UCSD-AML1 (cell line): ENCODE data around the gene PLCB4.
"Not testable (repeated sequence)": the region's sequence is repeated elsewhere in the genome, so short reads cannot be mapped to it uniquely, and the experiment has no call there.

Experiments
- DNase-seq: peaks from one replicate; lab custom pipeline; 2025; ENCODE audit not compliant: unreplicated experiment; lab: John Stamatoyannopoulos, UW

Gene PLCB4

DNA sequence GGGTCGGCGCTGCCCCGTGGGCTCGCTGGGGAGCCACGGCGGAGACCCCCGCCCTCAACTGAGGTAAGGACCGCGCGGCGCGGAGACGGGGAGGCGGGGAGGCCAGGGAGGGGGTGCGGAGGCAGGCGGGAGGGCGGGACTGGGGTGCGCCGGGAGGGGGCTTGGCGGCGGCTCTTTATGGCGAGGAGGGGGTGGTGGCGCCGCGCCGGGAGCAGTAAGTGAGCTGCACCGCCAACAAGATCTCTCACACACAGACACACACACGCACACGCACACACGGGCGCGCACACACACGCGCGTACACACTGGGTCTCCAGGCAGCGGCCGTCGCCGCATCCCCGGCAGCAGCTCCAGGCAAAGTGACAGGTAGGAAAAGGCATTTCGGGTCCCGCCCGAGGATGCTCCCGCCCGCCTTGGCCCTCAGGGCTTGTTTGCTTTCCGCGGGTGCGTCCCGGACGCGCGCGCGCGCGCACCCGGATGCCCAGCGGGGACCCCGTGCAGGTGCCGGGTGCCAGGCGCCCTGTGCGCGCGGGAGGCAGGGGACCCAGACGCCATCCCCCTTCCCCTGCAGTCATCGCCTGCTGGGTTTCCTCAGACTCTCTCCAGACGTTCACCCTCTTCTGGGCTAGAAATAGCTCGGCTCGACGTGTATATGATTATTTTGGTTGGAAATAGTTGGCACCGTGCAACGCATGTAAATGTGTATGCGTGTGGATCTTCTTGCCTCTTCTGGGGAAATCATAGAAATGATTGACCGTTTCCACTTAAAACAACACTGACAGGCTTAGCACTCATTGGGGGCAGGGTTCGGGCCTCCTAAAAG lies at the start of gene PLCB4:
TSS of gene PLCB4 (plus strand) at position 247 of the 823 bp plus-strand sequence. CDS start 238,728 bp downstream, outside the sequence.
- DNase-seq: peak; percentile 86

DNA sequence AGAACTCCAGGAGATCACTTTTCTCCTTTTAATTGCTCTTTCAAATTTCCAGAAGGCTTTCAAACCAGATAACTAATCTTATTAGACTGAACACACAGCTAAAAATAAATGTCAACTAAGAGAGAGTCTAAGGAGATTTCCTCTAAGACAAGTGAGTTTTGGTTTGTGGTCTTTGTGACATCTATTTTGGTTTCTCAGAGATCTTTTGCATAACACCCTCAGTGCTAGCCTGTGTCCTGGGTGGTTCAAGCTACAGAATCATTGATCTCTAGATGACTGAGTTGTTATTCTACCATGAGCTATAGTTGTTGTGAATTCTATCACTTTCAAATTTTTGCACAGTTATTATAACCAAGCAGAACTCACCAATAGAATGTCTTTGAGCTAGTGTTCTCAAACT lies 49.1 kb upstream of the PLCB4 start:
- no peak for DNase-seq

DNA sequence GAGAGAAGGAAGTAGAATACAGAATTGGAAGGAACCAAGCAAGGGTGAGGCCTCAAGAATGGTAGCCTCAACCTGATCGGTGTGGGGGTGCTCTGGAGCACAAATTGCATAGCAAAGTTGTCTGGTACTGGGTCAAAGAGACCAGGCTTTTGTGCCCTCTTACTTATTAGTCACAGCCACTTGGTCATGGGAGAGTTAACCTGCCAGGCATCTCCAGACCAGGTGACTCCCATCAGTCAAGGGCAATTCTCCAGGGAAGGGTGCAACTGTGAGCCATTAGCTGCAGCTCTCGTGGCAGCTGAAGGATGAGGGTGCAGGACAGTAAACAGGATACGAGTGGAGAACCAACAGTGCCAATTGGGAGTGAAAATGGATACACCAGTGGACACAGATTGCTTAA lies 47.7 kb upstream of the PLCB4 start:
- no peak for DNase-seq

DNA sequence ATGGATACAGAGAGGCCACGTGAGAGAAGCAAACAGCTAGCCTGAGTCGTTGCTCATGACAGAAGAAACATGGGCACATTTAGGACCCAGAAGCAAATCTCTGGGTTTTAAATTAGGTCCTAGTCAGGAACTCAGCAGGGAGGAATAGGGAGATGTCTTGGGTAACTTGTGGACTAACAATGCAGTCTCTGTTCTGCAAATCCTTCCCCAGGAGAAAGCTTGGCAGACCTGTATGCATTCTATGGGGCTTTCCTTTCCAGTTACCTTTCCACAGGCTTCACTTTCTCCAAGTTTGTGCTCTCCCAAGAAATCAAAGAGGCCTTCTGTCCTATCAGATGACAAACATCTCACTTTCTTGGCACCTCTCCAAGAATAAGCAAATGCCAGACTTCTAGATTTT lies 47.2 kb upstream of the PLCB4 start:
- no peak for DNase-seq

DNA sequence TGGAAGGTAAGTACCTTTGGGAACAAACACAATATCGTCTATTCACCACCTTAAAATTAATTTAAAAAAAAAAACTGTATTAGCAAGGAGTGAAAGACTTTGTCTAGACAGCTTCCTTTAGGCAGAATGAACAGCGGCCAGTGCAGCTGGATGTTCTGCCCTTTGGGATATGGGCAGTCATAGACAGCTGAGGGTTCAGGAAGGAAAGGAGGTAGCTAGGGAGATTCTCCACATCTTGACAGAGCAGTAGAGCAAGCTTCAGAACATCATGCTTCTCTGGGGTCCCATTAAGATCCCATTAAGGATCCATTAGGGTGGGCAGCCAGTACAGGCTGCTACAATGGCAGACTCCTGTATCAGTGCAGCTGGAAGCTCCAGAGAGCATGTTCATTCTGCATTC lies 46.5 kb upstream of the PLCB4 start:
- no peak for DNase-seq

DNA sequence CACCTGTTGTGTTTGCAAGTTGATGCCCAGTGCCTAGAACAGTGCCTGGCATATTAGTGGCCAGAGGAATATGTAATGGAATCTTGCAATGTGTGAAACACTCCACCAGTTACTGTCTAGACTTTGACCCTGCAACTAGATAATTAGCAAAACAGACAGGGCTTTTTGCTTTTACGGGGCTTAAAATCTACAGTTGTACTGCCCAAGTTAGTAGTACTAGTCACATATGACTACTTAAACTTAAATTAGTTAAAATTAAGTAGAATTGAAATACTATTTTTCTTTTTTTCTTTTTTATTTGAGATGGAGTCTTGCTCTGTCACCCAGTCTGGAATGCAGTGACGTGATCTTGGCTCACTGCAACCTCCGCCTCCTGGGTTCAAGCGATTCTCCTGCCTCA lies 44.3 kb upstream of the PLCB4 start:
- DNase-seq: no peak

DNA sequence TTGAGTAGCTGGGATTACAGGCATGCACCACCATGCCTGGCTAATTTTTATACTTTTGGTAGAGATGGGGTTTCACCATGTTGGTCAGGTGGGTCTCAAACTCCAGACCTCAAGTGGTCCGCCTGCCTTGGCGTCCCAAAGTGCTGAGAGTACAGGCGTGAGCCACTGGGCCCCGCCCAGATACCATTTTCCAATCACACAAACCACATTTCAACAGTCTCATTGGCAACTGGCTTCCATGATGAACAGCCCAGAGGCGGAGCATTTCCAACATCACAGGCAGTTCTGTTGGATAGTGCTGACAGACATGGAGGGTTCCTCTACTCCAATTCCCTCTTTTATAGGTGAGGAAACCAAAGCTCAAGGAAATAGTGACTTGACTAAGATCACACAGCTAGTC lies 43.9 kb upstream of the PLCB4 start:
- no peak for DNase-seq

DNA sequence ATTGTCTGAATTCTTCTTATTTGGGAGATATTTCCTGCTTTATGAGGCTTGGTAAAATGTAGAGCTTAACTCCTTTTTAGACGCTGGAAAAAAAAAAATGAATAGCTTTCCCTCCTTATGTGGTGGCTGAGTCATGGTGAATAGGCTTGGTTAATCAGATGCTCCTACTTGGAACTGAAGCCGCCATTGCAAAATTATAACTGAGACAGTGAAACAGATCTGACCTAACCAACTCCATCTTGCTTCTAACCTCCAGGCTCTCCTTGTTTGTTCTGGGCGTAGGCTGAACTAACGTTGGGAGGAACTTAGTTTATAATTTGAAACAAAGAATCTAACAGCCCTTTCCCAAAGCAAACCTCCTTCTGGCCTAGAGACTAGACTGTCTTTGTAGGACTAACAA lies 43.2 kb upstream of the PLCB4 start:
- DNase-seq: no peak

DNA sequence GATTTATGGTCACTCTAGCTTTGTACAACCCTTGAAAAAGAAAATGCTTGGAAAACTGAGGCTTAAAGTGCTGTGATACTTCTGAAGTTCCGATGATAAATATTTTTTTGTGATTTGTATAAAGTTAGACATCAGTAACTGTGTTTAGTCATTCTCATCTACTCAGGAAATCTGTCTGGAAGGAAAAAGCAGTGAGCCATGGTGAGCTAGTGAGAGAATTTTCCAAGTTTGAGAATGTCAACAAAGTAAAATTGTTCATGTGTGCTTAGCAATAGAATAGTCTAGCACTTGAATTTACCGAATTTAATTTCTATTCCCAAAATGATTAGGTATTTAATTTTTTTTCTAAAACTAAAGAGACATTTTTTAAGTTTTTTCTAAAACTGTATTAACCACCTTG lies 41.3 kb upstream of the PLCB4 start:
- DNase-seq: no peak

DNA sequence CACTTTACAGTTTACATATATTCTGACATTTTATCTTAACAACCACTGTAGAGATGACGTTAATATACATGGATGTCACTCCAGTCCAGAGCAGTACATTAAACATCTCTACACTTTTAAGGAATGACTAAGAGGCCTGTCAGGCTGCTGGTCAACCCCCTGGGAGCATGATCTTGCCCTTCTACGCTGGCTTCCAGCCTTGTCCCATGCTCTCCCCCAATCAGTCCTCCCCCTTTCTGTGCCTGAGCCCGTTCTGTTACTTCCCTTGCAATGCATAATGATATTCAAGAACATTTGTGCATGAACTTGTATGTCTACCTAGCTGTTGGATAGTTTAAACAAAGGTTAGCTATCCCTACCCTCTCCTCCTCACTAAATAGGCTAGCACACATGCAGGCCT lies 40.5 kb upstream of the PLCB4 start:
- no peak for DNase-seq

DNA sequence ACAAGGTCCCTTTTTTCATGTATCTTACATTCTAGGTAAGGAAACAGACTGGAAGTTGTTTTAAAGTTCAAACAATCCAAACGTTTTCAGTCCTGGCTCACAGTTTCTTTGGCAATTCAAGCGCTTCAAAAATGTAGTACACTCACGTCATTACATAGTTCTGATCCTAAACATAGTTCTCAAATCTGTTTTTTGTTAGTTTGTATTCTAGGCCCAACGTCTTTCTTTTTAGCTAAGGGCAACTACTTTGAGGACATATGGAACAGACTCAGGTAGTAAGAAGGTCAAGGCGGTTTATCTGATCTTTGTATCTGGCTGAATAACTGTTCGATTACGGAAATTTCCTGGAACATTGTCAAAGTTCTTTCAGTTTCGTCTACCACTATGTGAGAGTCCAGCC lies 36.9 kb upstream of the PLCB4 start:
- DNase-seq: no peak

DNA sequence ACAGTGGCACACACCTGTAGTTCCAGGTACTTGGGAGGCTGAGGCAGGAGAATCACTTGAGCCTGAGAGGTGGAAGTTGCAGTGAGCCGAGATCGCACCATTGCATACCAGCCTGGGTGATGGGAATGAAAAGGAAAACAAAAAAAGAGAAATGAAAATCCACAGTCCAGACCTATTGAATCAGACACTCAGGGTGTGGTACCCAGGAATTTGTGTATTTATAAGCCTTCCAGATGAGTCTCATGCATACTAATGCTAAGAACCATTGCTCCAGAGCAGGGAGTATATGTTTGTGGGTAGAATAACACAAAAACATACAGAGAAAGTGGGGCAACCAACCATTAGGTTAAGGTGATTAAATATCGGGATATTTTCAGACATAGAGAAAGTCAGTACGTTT lies 36.1 kb upstream of the PLCB4 start:
- no peak for DNase-seq

DNA sequence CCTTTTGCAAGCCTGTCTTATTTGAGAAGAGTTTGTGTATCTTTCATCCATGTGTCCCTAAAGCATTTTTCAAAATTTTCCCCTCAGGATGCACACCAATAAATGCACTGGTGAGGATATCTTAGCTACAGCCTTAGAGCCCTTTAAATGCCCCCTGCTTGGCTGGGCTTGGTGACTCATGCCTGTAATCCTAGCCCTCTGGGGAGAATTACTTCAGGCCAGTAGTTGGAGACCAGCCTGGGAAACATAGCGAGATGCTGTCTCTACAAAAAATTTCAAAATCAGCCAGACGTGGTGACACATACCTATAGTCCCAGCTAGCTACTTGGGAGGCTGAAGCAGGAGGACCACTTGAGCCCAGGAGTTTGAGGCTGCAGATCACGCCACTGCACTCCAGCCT lies 33.8 kb upstream of the PLCB4 start:
- no peak for DNase-seq

DNA sequence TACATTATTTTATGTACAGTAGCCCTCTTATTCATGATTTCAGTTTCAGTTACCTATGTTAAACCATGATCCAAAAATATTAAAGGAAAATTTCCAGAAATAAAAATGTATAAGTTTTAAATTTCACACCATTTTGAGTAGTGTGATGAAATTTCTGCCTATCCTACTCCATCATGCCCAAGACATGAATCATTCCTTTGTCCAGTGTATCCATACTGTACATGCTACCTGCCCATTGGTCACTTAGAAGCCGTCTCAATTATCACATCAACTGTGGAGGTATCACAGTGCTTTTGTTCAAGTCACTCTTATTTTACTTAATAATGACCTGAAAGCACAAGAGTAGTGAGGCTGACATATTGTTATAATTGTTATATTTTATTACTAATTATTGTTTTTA lies 32.3 kb upstream of the PLCB4 start:
- no peak for DNase-seq

DNA sequence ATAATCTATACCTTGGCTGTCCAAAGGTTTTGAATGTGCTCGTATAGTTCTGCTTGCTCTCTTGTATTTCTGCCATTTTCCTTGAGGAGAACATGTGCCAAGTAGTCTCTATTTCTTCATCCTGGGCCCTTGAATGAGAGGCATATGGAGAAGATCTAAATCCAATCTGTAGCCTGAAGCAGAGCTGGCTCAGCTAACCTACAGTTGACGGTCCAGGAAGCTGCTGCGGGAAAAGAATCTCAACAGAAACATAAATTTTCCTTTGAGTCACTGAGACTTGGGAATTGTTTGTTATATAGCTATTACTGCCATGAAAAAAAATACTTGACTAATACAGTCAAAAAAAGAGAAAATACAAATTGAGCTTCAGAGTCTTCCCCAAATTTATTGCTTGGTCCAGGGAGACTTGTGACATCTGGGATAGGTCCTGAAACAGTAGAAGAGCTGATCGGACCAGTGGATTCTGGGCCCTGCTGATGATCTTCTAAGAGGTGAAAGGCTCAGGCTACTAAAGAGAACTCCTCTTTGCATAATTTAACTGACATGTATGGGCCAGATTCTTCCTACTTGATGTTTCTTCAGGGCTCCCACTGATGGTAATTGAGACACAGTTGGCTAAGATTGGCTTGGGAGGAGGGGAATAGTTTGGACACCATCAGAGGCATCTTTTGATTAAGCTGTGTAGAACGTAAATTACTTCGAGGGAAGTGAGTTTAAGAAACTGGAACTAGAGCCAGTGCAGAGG lies 29.9 kb upstream of the PLCB4 start:
- DNase-seq: no peak

DNA sequence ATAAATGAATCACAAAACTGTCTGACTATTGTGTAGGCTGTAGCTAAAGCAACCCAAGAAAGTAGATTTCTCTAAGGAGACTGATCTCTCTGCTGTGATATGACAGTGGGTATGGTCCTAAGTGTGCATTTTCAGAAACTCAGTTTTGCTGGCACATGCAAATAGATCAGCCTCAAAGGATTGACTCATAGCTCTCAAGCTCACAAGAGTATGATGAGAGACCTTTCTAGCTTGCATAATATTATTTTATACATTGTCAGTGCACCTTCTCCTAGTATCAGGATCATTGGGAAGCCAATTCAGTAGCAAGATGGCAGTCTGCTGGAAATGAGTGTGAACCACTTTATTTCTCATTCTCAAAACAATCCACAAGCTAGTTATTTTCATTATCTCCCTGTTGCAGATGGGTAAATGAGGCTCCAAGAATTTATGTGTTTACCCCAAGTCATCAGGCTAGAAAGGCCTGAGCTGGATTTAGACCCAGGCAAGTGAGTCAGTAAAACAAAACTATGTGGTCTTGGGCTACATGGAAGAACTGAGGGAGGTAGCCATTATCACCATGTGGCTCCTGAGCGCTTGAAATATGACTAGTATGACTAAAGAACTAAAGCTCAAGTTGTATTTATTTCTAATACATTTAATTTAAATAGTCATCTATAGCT lies 27.9 kb upstream of the PLCB4 start:
- DNase-seq: no peak

DNA sequence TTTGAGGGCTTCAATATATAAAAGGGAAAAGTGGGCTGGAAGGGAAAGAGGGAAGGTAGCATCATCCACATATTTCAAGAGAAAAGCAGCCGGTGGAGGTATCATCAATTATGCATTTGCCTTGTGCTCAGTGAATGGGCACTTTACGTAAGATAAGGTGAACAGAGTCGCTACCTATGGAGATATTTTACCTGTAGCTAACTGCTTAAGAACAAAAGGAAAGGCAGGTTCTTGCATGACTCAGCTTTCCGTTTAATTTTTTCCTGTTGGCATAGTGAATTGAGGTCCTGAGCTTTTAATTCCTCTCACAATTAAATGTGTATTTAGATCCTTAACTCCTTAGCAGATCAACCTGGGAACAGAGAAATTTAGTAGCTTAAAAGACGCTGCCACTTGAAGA lies 25.5 kb upstream of the PLCB4 start:
- no peak for DNase-seq

DNA sequence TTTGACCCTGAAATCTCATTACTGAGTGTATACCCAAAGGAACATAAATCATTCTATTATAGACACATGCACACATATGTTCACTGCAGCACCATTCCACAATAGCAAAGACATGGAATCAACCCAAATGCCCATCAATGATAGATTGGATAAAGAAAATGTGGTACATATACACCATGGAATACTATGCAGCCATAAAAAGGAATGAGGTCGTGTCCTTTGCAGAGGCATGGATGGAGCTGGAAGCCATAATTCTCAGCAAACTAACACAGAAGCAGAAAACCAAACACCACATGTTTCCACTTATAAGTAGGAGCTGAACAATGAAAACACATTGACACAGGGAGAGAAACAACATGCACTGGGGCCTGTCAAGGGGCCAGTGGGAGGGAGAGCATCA lies 21.0 kb upstream of the PLCB4 start:
- not testable (repeated sequence) for DNase-seq

DNA sequence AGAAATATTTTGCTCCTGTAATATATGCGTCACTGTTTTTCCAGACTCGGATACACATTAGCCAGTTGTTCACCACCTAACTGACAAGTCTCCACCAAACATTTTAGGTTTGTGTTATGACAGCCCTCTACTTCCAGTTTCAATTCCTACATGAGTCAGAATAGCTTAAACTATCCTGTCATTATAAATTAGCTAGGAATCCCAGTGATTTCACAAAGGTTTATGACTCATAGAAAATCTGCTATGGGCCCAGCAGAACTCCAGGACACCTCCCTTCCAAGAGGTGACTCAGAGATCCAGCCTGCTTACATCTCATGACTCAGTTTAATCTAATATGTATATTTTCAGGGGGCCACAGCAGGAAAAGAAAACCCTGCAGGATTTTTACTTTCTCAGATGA lies 17.4 kb upstream of the PLCB4 start:
- DNase-seq: no peak

DNA sequence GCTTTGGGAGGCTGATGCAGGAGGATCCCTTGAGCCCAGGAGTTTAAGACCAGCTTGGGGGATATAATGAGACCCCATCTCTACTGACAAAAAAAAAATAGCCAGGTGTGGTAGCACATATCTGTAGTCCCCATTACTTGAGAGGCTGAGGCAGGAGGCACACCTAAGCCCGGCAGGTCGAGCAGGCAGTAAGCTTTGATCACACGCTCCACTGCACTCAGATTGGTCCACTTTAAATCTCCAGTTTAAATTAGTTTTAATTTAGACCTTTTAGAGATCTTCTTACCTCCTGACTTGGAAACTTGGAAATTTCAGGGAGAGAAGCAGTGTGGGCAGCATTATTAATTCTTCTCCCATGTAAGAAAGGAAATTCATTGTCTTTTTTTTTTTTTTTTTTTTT lies 16.8 kb upstream of the PLCB4 start:
- no peak for DNase-seq

DNA sequence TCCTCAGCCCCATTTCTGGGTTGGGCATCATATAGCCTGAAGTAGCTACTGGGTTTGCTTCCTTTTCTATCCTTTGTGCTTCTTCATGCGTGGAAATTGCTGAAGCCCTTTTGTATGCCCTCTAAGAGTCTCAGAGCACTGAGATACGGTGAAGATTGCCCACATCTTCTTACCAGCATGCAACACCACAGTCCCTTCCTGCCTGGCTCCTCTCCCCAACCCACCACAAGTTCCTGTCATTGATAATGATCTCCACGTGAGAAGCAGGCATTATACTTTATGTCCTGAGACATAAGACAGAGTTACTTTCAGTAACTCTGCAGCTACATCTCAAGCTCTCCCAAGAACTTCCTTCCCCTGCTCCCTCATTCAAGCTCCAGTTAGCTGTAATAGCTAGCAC lies 15.8 kb upstream of the PLCB4 start:
- DNase-seq: peak; percentile 43

DNA sequence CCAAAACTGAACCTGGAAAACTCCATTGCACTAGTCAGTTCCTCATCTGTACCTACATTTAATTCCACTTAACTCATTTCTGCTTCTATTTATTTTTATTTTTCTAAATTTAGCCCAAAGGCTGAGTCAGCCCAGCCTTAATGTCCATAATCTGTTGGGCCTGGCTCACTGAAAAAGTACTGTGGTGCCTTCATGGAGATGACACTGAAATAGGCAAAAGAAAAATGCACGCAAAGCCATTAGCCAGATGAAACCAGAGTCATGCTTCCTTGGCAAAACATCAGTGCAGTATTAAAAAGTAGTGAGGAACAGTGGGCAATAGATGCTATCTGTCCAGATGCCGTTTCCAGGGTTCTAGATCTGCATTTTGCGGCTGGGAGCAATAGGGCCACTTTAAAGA lies 14.7 kb upstream of the PLCB4 start:
- no peak for DNase-seq
